SH-SY5Y (cell line): Measurements from ENCODE around the gene ATL2.

Experiments
- GATA2 ChIP-seq: IDR thresholded peaks from 2 replicates; pipeline ENCODE4 v1.6.1; 2011; ENCODE audit warnings: mild to moderate bottlenecking, low read depth, low read length
- GATA3 ChIP-seq: IDR thresholded peaks from 2 replicates; pipeline ENCODE4 v1.6.1; 2011; ENCODE audit warnings: low read depth, mild to moderate bottlenecking, low read length, moderate library complexity

GRCh38 chr2:38322224-38322914 lies 54.7 kb downstream of the ATL2 start:
- no peak for TF ChIP-seq GATA2
- no peak for TF ChIP-seq GATA3
